ENCODE results near the gene NRCAM.

GRCh38 chr7:108196004-108196403, 260.2 kb downstream of the NRCAM start:
- TF ChIP-seq CREB5 (CRISPR knock-in tag; IDR thresholded peaks at IDR 0.05; ENCODE audit: low read depth): no peak
- TF ChIP-seq PATZ1 (CRISPR knock-in tag; IDR thresholded peaks at IDR 0.05; ENCODE audit: borderline replicate concordance): no peak
- TF ChIP-seq TSHZ2 (CRISPR knock-in tag; IDR thresholded peaks at IDR 0.05): no peak
- TF ChIP-seq ZFP30 (CRISPR knock-in tag; IDR thresholded peaks at IDR 0.05): no peak
- TF ChIP-seq ZNF70 (CRISPR knock-in tag; IDR thresholded peaks at IDR 0.05): no peak
